Right lobe of liver (tissue), 6 donors: ENCODE data around the gene AADACL4. TPM values are rescaled to one million over a fixed set of nuclear protein-coding genes. Genes with fewer than 3 reads are reported as not detected.

Source experiments
- ATAC-seq, 4 donors: fragments of 200-7000 bp; cut with Tn5 transposase; one replicate each; pipeline ENCODE4 v1.9.1; 2020; ENCODE audit warnings: mild to moderate bottlenecking in 4 of 4, moderate library complexity in 4 of 4
- DNase-seq, 3 donors: peaks; one replicate each; pipeline ENCODE4 v3.0.0-alpha.2; 2020
- H3K27ac ChIP-seq, 3 donors: fragments of 200-600 bp; one replicate each; pipeline ENCODE4 v1.8.0; 2022
- H3K27me3 ChIP-seq, 2 donors: fragments of 200-600 bp; one replicate each; pipeline ENCODE4 v1.8.0; 2022
- H3K36me3 ChIP-seq, 4 donors: fragments of 200-600 bp; sonication (generic) in 1 of 4; one replicate each; pipeline versions ENCODE4 v1.5.1 to v1.8.0; 2017 to 2022; ENCODE audit warnings: control low read depth in 1 of 4
- H3K4me1 ChIP-seq, 4 donors: fragments of 200-600 bp; sonication (generic) in 1 of 4; one replicate each; pipeline versions ENCODE4 v1.5.1 to v1.8.0; 2017 to 2022; ENCODE audit warnings: control low read depth in 1 of 4
- H3K4me3 ChIP-seq, 3 donors: fragments of 200-600 bp; one replicate each; pipeline ENCODE4 v1.8.0; 2022
- H3K9me3 ChIP-seq, 4 donors: fragments of 200-600 bp; sonication (generic) in 1 of 4; one replicate each; pipeline versions ENCODE4 v1.5.1 to v1.8.0; 2017 to 2022; ENCODE audit warnings: control low read depth in 1 of 4
- POLR2A ChIP-seq: fragments of 450-650 bp; IDR thresholded peaks from one replicate; pipeline ENCODE4 v1.6.1; 2017; ENCODE audit warnings: antibody characterized with exemption, mild to moderate bottlenecking
- WGBS: methylation state at CpG from one replicate; pipeline ENCODE4 v1.1.6; 2018; ENCODE audit warnings: low coverage, low lambda C conversion rate; ENCODE audit not compliant: insufficient coverage; ENCODE audit errors: missing lambda C conversion rate; 5-methylcytosine and 5-hydroxymethylcytosine counted together
- intact Hi-C, 2 donors: fragments of 100-400 bp; cut with DNase I; formaldehyde crosslinking; loops; one replicate each; pipeline versions ENCODE4 v1.11.2 to v1.14.1; 2022
- total RNA-seq, 6 experiments: library from RNA; depleted of rRNA in 2 of 6; stranded (reverse); fragments of >200 nt in 2 of 6; fragmentation: NEBNext Ultra II Directional in 3 of 6; extraction: Animal tissue kit (Norgen Biotek cat#: 25700) in 3 of 6; gene quantifications; one replicate each; pipeline versions ENCODE4 v1.1.0 to v1.2.4, GENCODE V29; 2016 to 2023
- TF ChIP-seq, protein P1 (sequence below), 4 donors: fragments of 200-600 bp in 3 of 4; fragments of 450-650 bp in 1 of 4; IDR thresholded peaks; one replicate each; pipeline versions ENCODE4 v1.5.1 to v1.8.0; 2016 to 2022; ENCODE audit warnings: antibody characterized with exemption in 4 of 4, mild to moderate bottlenecking in 2 of 4
- donor health status: DM: no; HTN: yes; CAD: no.
- donor health status: DM: no; HTN: no; CAD: no.
- donor health status: DM: no; HTN: no; CAD: no.
- donor health status: DM: no; HTN: yes; CAD: no.
- donor health status: DM: no; HTN: yes; CAD: no.

AADACL4 gene
- total RNA-seq, 6 experiments from 2014 or later, result not detected

DNA sequence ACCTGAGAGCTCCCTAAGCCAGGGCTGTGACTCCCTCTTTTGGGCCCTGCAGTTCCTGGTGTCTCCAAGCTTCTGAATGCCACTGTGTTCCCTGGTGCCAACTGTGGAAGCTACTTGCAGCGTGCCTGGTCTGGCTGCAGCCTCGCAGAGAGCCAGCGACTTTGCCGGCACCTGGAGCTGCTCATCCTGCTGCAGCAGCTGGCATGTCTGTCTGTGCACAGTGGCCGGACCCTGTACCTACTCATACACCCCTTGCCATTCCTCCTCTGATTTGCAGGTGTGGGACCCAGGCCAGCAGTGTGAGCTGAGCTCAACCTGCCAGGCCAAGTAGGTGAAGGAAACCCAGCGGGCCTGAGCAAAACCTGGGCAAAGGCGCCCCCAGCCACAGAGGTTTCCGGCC is 12.3 kb upstream of the AADACL4 start:
- Histone ChIP-seq H3K9me3 (no peaks in the 10 kb centered on the region), H3K36me3 (no peaks in the 10 kb centered on the region), H3K4me3 (no peak overlapping the region), H3K27ac (no peak overlapping the region), H3K4me1 (no peaks in the 10 kb centered on the region), H3K27me3 (no peaks in the 10 kb centered on the region)
- 77% methylated on average over 5 of the region's 8 CpGs for WGBS
- no peak for DNase-seq
- TF ChIP-seq POLR2A, result no peak
- TF ChIP-seq, protein P1, sequence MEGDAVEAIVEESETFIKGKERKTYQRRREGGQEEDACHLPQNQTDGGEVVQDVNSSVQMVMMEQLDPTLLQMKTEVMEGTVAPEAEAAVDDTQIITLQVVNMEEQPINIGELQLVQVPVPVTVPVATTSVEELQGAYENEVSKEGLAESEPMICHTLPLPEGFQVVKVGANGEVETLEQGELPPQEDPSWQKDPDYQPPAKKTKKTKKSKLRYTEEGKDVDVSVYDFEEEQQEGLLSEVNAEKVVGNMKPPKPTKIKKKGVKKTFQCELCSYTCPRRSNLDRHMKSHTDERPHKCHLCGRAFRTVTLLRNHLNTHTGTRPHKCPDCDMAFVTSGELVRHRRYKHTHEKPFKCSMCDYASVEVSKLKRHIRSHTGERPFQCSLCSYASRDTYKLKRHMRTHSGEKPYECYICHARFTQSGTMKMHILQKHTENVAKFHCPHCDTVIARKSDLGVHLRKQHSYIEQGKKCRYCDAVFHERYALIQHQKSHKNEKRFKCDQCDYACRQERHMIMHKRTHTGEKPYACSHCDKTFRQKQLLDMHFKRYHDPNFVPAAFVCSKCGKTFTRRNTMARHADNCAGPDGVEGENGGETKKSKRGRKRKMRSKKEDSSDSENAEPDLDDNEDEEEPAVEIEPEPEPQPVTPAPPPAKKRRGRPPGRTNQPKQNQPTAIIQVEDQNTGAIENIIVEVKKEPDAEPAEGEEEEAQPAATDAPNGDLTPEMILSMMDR (IDR thresholded peaks at IDR 0.05), result no peak
- intact Hi-C loops, result no loop called here
- no peak for ATAC-seq

DNA sequence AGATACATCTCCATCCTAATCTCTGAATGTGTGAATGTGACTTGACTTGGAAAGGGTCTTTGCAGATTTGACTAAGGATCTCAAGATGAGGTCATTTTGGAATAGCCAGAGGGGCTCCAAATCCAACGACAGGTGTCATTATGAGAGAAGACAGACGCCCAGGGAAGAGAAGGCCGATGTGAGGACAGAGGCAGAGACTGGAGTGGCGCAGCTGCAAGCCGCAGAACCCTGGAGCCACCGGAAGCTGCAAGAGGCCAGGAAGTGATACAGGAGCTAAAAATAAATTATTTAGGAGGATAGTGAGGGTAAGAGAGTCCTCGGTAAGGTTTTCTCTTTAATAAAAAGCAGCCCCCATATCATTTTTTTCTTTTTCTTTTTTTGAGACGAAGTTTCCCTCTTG is 9.7 kb upstream of the AADACL4 start:
- Histone ChIP-seq H3K4me1 (no peaks in the 10 kb centered on the region), H3K4me3 (no peak overlapping the region), H3K9me3 (no peaks in the 10 kb centered on the region), H3K36me3 (no peaks in the 10 kb centered on the region), H3K27ac (no peak overlapping the region), H3K27me3 (no peaks in the 10 kb centered on the region)
- intact Hi-C loops, result no loop called here
- DNase-seq (no peak), ATAC-seq (peak in 1 of 4 donors; percentile 43)
- TF ChIP-seq, protein P1 (IDR thresholded peaks at IDR 0.05), result no peak
- TF ChIP-seq POLR2A, result no peak
- WGBS, result 48% methylated on average over 8 of the region's 8 CpGs

DNA sequence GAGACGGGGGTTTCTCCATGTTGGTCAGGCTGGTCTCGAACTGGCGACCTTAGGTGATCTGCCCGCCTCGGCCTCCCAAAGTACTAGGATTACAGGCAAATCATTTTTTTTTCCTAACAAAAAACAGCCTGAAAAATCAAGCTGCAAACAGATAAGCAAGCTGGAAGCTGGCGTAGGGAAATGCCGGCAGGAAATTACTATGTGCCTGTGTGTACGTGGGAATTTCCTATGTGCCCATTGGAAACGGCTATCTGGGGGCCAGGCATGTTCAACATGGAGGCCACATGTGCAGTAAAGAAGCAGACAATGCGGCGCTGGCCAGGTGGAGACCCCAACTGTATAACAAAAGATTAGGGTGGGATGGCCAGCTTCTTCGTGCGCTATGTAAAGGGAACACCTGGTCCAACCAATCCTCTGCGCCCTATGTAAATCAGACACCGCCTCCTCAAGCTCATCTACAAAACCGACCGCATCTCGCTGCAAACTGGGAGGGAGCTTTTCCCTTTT is 9.1 kb upstream of the AADACL4 start:
- 70% methylated on average over 13 of the region's 18 CpGs for WGBS
- Histone ChIP-seq H3K4me3 (no peak overlapping the region), H3K36me3 (no peaks in the 10 kb centered on the region), H3K27me3 (no peaks in the 10 kb centered on the region), H3K27ac (no peak overlapping the region), H3K4me1 (no peaks in the 10 kb centered on the region), H3K9me3 (no peaks in the 10 kb centered on the region)
- DNase-seq, result no peak
- ATAC-seq, result peak in 2 of 4 donors; percentile 20 to 40
- TF ChIP-seq POLR2A, result no peak
- TF ChIP-seq, protein P1 (IDR thresholded peaks at IDR 0.05), result no peak
- intact Hi-C loops, result no loop called here

DNA sequence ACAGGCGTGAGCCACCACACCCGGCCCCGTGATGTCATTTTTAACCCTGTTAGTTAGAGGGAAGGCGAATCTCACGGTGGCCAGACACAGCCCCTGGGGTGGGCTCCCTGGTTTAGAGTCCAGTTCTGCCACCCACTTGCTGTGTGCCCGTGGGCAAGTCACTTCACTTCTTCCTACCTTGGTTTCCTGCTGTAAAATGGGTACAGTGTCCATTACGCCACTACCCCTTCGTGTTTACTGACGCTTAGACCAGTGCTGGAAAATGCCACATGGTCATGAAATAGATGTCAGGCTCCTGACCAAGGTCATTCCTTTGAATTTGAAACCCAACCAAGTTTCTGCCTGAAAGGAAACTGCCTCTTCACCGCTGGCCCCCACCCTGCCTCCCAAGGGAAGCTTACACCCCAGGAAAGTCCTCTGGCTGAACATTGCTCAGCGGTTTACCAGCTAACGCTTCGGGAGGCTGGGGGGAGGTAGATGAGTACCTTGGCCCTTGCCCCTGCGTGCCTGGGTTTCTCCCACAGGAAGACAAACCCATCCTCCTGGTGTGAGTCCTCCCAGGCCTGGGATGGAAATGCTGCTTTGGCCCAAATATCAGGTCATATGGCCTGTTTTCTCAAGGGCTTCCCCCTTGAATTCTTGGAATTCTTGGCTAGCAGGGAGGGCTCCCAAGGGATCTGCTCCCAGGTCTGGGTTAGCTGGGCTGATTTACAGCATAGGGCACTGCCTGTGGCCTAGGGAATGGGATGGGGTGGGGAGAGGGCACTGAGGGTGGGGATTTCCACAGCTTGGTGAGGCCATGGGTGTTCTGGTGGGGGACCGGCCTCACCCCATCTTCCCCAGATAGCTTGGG is 7.6 kb upstream of the AADACL4 start:
- no peaks in the 10 kb centered on the region for H3K36me3 ChIP-seq
- H3K27ac ChIP-seq, result no peak overlapping the region
- WGBS, result 77% methylated on average over 11 of the region's 15 CpGs
- H3K4me3 ChIP-seq, result no peak overlapping the region
- peaks cover 0 to 5% (median 2%) of the 10 kb centered on the region in 4 donors for H3K9me3 ChIP-seq
- intact Hi-C loops, result no loop called here
- H3K27me3 ChIP-seq, result no peaks in the 10 kb centered on the region
- ATAC-seq, result peak; percentile 24 to 62 (median 36)
- DNase-seq, result no peak
- TF ChIP-seq, protein P1 (IDR thresholded peaks at IDR 0.05), result no peak
- TF ChIP-seq POLR2A, result no peak
- no peaks in the 10 kb centered on the region for H3K4me1 ChIP-seq
